HepG2 (cell line): Measurements from ENCODE around the gene AGT. TPM values are rescaled to one million over a fixed set of nuclear protein-coding genes. Genes with fewer than 3 reads are reported as not detected.

ENCODE experiments used
- ATAC-seq: fragments of 200-7000 bp; cut with Tn5 transposase; 3 replicates; pipeline ENCODE4 v1.9.1; 2020; ENCODE audit warnings: mild to moderate bottlenecking, moderate library complexity
- BruUV-seq: library from RNA; stranded (reverse); fragments of 400-500 nt; replicated peaks from 2 replicates; lab custom pipeline; 2021; lab: Mats Ljungman, UMichigan
- CTCF ChIA-PET: fragments of 300-600 bp; formaldehyde crosslinking; extraction: SDS; loops from one replicate; lab custom pipeline; 2021; ENCODE audit warnings: low total read pairs, inconsistent platforms, low intra/inter-chr PET ratio; lab: Yijun Ruan, JAX
- POLR2A ChIA-PET: fragments of 350-600 bp; sonication (Branson Sonifier 250); formaldehyde crosslinking; loops from one replicate; lab custom pipeline; 2020; ENCODE audit warnings: antibody characterized with exemption, inconsistent platforms; lab: Yijun Ruan, JAX
- DNase-seq: peaks from one replicate; pipeline ENCODE4 v3.0.0-alpha.2; 2015; ENCODE audit warnings: low spot score
- FAIRE-seq: peaks from 3 replicates; lab custom pipeline; 2011; peaks lifted over from hg19 to GRCh38; lab: Jason Lieb, UNC
- H2AFZ ChIP-seq: one replicate; pipeline ENCODE4 v1.6.1; 2011; ENCODE audit warnings: low read length, inconsistent platforms
- H3K27ac ChIP-seq: fragments of 300-600 bp; 3 replicates; pipeline ENCODE4 v1.8.0; 2011; ENCODE audit warnings: mixed run types, mild to moderate bottlenecking, mixed read lengths, low read length, inconsistent platforms; ENCODE audit not compliant: insufficient read depth; ENCODE audit errors: extremely low read length
- H3K27me3 ChIP-seq, 2 experiments: fragments of 200-600 bp in 1 of 2; 2 replicates in 1 of 2; 3 replicates in 1 of 2; pipeline versions ENCODE4 v1.6.0 to v1.8.0; 2011; ENCODE audit warnings: low read length in 2 of 2, mild to moderate bottlenecking in 2 of 2, moderate library complexity in 2 of 2, inconsistent platforms in 1 of 2; ENCODE audit not compliant: insufficient read depth in 2 of 2, control insufficient read depth in 1 of 2
- H3K36me3 ChIP-seq, 2 experiments: fragments of 200-600 bp in 1 of 2; replicated peaks in 1 of 2; 2 replicates in 1 of 2; 3 replicates in 1 of 2; pipeline versions ENCODE4 v1.5.1 to v1.8.0; 2011; ENCODE audit warnings: low read length in 2 of 2, inconsistent platforms in 1 of 2; ENCODE audit not compliant: insufficient read depth in 2 of 2, control insufficient read depth in 1 of 2
- H3K4me1 ChIP-seq: 2 replicates; pipeline ENCODE4 v1.5.1; 2012; ENCODE audit warnings: low read length, inconsistent platforms; ENCODE audit not compliant: insufficient read depth
- H3K4me2 ChIP-seq: 2 replicates; pipeline ENCODE4 v1.6.0; 2011; ENCODE audit warnings: low read depth, low read length, inconsistent platforms
- H3K4me3 ChIP-seq, 3 experiments: fragments of 200-600 bp in 1 of 3; sonication (generic), shearing (Covaris generic) in 1 of 3; replicated peaks in 1 of 3; 2 replicates each; pipeline ENCODE4 v1.5.1; 2011 to 2016; ENCODE audit warnings: low read length in 3 of 3, inconsistent platforms in 2 of 3, low read depth in 2 of 3, mild to moderate bottlenecking in 2 of 3, control low read depth in 1 of 3, mixed read lengths in 1 of 3; ENCODE audit not compliant: insufficient read depth in 1 of 3
- H3K79me2 ChIP-seq: one replicate; pipeline ENCODE4 v1.6.1; 2011; ENCODE audit warnings: low read length, inconsistent platforms; ENCODE audit not compliant: insufficient read depth
- H3K9ac ChIP-seq: 2 replicates; pipeline ENCODE4 v1.6.0; 2011; ENCODE audit warnings: mild to moderate bottlenecking, low read depth, low read length, inconsistent platforms; ENCODE audit not compliant: insufficient read depth
- H3K9me3 ChIP-seq: 2 replicates; pipeline ENCODE4 v1.5.1; 2012; ENCODE audit warnings: mild to moderate bottlenecking, low read length
- H4K20me1 ChIP-seq: 2 replicates; pipeline ENCODE4 v1.6.0; 2011; ENCODE audit warnings: inconsistent platforms, mild to moderate bottlenecking, low read length, moderate library complexity; ENCODE audit not compliant: insufficient read depth
- NFYB ChIP-seq: sonication (generic); formaldehyde crosslinking; IDR thresholded peaks from 2 replicates; pipeline ENCODE4 v1.4.0; 2020; ENCODE audit warnings: missing genetic modification reagents
- NR2F6 ChIP-seq, 2 experiments: IDR thresholded peaks; 2 replicates each; pipeline ENCODE4 v1.6.1; 2016; ENCODE audit warnings: antibody characterized with exemption in 1 of 2, mild to moderate bottlenecking in 1 of 2
- TBL1XR1 ChIP-seq: fragments of 150-350 bp; IDR thresholded peaks from 2 replicates; pipeline ENCODE4 v1.6.1; 2014; ENCODE audit warnings: borderline replicate concordance, low read length; ENCODE audit not compliant: partially characterized antibody
- ZNF331 ChIP-seq: sonication (generic); formaldehyde crosslinking; IDR thresholded peaks from 2 replicates; pipeline ENCODE4 v1.4.0; 2020; ENCODE audit warnings: missing genetic modification reagents
- ZNF761 ChIP-seq: sonication (generic); formaldehyde crosslinking; conservative IDR thresholded peaks from 2 replicates; pipeline ENCODE4 v1.4.0; 2020; ENCODE audit warnings: mild to moderate bottlenecking, missing genetic modification reagents
- ZNF772 ChIP-seq: sonication (generic); formaldehyde crosslinking; IDR thresholded peaks from 2 replicates; pipeline ENCODE4 v1.5.0; 2020; ENCODE audit warnings: mild to moderate bottlenecking, missing genetic modification reagents
- ZSCAN20 ChIP-seq: sonication (generic); formaldehyde crosslinking; IDR thresholded peaks from 2 replicates; pipeline ENCODE4 v1.4.0; 2020; ENCODE audit warnings: missing genetic modification reagents, mild to moderate bottlenecking, borderline replicate concordance
- WGBS: methylation state at CpG from one replicate; pipeline ENCODE4 v1.1.6; 2017; ENCODE audit warnings: low lambda C conversion rate; 5-methylcytosine and 5-hydroxymethylcytosine counted together
- in situ Hi-C: cut with HindIII; loops from 2 replicates; pipeline ENCODE4 v1.10.0; 2017; ENCODE audit warnings: low pct_unique_long_range_greater_than_20kb; ENCODE audit not compliant: extremely low pct_ligation_motif_present
- intact Hi-C: fragments of 100-400 bp; cut with micrococcal nuclease; formaldehyde crosslinking; loops from one replicate; pipeline ENCODE4 v1.10.0; 2022; ENCODE audit not compliant: unreplicated experiment
- polyA plus RNA-seq, 8 experiments: library from polyadenylated mRNA; depleted of rRNA in 3 of 8; stranded (reverse) in 7 of 8; unstranded in 1 of 8; fragments of >200 nt; fragmentation: Illumina TruSeq in 4 of 8; extraction: Trizol in 4 of 8; gene quantifications; 2 replicates each; pipeline versions ENCODE4 v1.2.1 to v1.2.3, GENCODE V29; 2011 to 2016; ENCODE audit warnings: low read depth in 4 of 8, missing spikeins in 1 of 8, mixed read lengths in 1 of 8; ENCODE audit not compliant: insufficient read depth in 1 of 8
- total RNA-seq, 5 experiments: library from RNA; depleted of rRNA; stranded (reverse); fragments of >200 nt; fragmentation: Illumina TruSeq; extraction: Trizol; gene quantifications; 2 replicates each; pipeline ENCODE4 v1.2.3, GENCODE V29; 2016; ENCODE audit warnings: low read depth in 1 of 5
- TF ChIP-seq, protein P1 (sequence below): sonication (generic); formaldehyde crosslinking; conservative IDR thresholded peaks from 2 replicates; pipeline ENCODE4 v1.4.0; 2020; ENCODE audit warnings: missing genetic modification reagents
- TF ChIP-seq, protein P2 (sequence below): IDR thresholded peaks from 2 replicates; pipeline ENCODE4 v1.4.0; 2020; ENCODE audit warnings: mild to moderate bottlenecking, missing genetic modification reagents

Gene AGT
- total and polyA plus RNA-seq, 2 of the 13 experiments (the other 11 are each of a cell fraction or from before 2014, with no cell fraction given) = 892 to 2,071 TPM

GRCh38 chr1:230739564-230740290, 25.8 kb upstream of the AGT start (continued):
- TF ChIP-seq, protein P1, sequence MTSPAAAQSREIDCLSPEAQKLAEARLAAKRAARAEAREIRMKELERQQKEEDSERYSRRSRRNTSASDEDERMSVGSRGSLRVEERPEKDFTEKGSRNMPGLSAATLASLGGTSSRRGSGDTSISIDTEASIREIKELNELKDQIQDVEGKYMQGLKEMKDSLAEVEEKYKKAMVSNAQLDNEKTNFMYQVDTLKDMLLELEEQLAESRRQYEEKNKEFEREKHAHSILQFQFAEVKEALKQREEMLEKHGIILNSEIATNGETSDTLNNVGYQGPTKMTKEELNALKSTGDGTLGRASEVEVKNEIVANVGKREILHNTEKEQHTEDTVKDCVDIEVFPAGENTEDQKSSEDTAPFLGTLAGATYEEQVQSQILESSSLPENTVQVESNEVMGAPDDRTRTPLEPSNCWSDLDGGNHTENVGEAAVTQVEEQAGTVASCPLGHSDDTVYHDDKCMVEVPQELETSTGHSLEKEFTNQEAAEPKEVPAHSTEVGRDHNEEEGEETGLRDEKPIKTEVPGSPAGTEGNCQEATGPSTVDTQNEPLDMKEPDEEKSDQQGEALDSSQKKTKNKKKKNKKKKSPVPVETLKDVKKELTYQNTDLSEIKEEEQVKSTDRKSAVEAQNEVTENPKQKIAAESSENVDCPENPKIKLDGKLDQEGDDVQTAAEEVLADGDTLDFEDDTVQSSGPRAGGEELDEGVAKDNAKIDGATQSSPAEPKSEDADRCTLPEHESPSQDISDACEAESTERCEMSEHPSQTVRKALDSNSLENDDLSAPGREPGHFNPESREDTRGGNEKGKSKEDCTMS (CRISPR knock-in tag) = no peak
- TF ChIP-seq TBL1XR1 = no peak
- TF ChIP-seq NFYB (CRISPR knock-in tag) = no peak
- no peak for TF ChIP-seq ZSCAN20 (CRISPR knock-in tag)

DNA sequence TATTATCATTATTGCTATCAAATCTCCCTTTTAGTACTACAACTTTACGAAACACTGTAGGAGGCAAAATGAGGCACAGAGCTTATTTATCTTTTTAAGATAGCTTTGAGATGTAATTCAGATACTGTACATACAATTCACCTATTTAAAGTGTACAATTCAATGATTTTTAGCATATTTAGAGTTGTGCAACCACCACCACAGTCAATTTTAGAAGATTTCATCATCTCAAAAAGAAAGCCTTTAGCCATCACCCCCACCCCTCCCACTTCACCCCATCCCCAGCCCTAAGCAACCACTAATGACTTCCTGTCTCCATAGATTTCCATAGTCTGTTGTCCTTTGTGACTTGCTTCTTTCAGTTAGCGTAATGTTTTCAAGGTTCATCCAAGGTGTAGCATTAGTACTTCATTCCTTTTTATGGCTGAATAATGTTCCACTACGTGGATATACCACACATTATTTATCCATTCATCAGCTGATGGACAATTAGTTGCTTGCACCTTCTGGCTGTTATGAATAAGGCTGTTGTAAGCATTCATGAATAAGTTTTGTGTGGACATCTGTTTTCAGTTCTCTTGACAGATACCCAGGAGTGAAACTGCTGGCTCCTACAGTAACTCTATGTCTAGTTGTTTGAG, 23.8 kb upstream of the AGT start:
- intact Hi-C loops = no loop called here
- no peak overlapping the region for H3K9ac ChIP-seq
- H3K27me3 ChIP-seq = no peaks in the 10 kb centered on the region
- H3K27ac ChIP-seq = no peak overlapping the region
- H3K79me2 ChIP-seq = no peaks in the 10 kb centered on the region
- FAIRE-seq (no peak), ATAC-seq (no peak), DNase-seq (no peak)
- no peak overlapping the region for H2AFZ ChIP-seq
- H3K9me3 ChIP-seq = no peaks in the 10 kb centered on the region
- H3K4me3 ChIP-seq = no peak overlapping the region
- TF ChIP-seq ZNF772 = no peak
- no peak for TF ChIP-seq ZNF331 (CRISPR knock-in tag)
- TF ChIP-seq, protein P2, sequence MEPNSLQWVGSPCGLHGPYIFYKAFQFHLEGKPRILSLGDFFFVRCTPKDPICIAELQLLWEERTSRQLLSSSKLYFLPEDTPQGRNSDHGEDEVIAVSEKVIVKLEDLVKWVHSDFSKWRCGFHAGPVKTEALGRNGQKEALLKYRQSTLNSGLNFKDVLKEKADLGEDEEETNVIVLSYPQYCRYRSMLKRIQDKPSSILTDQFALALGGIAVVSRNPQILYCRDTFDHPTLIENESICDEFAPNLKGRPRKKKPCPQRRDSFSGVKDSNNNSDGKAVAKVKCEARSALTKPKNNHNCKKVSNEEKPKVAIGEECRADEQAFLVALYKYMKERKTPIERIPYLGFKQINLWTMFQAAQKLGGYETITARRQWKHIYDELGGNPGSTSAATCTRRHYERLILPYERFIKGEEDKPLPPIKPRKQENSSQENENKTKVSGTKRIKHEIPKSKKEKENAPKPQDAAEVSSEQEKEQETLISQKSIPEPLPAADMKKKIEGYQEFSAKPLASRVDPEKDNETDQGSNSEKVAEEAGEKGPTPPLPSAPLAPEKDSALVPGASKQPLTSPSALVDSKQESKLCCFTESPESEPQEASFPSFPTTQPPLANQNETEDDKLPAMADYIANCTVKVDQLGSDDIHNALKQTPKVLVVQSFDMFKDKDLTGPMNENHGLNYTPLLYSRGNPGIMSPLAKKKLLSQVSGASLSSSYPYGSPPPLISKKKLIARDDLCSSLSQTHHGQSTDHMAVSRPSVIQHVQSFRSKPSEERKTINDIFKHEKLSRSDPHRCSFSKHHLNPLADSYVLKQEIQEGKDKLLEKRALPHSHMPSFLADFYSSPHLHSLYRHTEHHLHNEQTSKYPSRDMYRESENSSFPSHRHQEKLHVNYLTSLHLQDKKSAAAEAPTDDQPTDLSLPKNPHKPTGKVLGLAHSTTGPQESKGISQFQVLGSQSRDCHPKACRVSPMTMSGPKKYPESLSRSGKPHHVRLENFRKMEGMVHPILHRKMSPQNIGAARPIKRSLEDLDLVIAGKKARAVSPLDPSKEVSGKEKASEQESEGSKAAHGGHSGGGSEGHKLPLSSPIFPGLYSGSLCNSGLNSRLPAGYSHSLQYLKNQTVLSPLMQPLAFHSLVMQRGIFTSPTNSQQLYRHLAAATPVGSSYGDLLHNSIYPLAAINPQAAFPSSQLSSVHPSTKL = no peak
- TF ChIP-seq ZNF761 (CRISPR knock-in tag) = no peak
- no peak for TF ChIP-seq NR2F6 (IDR thresholded peaks at IDR 0.05)
- TF ChIP-seq NR2F6 (CRISPR knock-in tag; IDR thresholded peaks at IDR 0.05) = no peak
- no TSS peak for BruUV-seq
- WGBS = 80% methylated on average over 3 of the region's 3 CpGs
- in situ Hi-C loops = no loop called here
- H3K4me1 ChIP-seq = peaks cover 36% of the 10 kb centered on the region
- no peaks in the 10 kb centered on the region for H3K36me3 ChIP-seq
- H3K4me2 ChIP-seq = no peak overlapping the region
- CTCF ChIA-PET = no interaction called here
- H4K20me1 ChIP-seq = no peaks in the 10 kb centered on the region
- POLR2A ChIA-PET = interaction anchor here (2.3 kb wide), 1 partner anchor 15 kb away, joined by 6 read pairs; no protein-coding TSS in a partner anchor
